Ectodermal cell (in vitro differentiated cells): ENCODE measurements around the gene MEIS3.
A peak's percentile ranks its signal among the peaks of the same experiment; 100 is the strongest.

Experiments used
- H3K27ac ChIP-seq: 2 replicates; pipeline ENCODE4 v1.7.0; 2013; ENCODE audit warnings: mild to moderate bottlenecking, low read depth, low read length; ENCODE audit not compliant: insufficient read depth, poor library complexity, severe bottlenecking
- H3K27me3 ChIP-seq: 2 replicates; pipeline ENCODE4 v1.7.0; 2013; ENCODE audit warnings: mild to moderate bottlenecking, low read length; ENCODE audit not compliant: insufficient read depth, control insufficient read depth, poor library complexity, severe bottlenecking
- H3K36me3 ChIP-seq: one replicate; pipeline ENCODE4 v1.7.0; 2013; ENCODE audit warnings: low read length; ENCODE audit not compliant: control insufficient read depth, insufficient read depth
- H3K4me1 ChIP-seq: one replicate; pipeline ENCODE4 v1.7.0; 2013; ENCODE audit warnings: low read length; ENCODE audit not compliant: control insufficient read depth, insufficient read depth
- H3K4me3 ChIP-seq: 2 replicates; pipeline ENCODE4 v1.7.0; 2013; ENCODE audit warnings: low read depth, low read length, control low read depth; ENCODE audit not compliant: insufficient read depth
- H3K9me3 ChIP-seq: 2 replicates; pipeline ENCODE4 v1.7.0; 2013; ENCODE audit warnings: mild to moderate bottlenecking, low read length, moderate library complexity; ENCODE audit not compliant: control insufficient read depth
- WGBS, 2 experiments: methylation state at CpG; one replicate each; pipeline ENCODE4 v1.1.7; 2013; ENCODE audit warnings: missing lambda C conversion rate in 2 of 2; 5-methylcytosine and 5-hydroxymethylcytosine counted together

MEIS3 gene

GRCh38 chr19:47435883-47436417 lies 16.6 kb upstream of the MEIS3 start:
- Histone ChIP-seq H3K9me3 (no peaks in the 10 kb centered on the region), H3K36me3 (no peaks in the 10 kb centered on the region), H3K27me3 (peaks cover 5% of the 10 kb centered on the region), H3K4me3 (no peak overlapping the region), H3K27ac (no peak overlapping the region), H3K4me1 (no peaks in the 10 kb centered on the region)
- 90 to 91% methylated on average over 6 of the region's 6 CpGs for whole genome bisulfite sequencing, 2 experiments

- Histone ChIP-seq H3K27ac (no peak overlapping the region), H3K4me1 (no peaks in the 10 kb centered on the region), H3K4me3 (no peak overlapping the region), H3K27me3 (peaks cover 12% of the 10 kb centered on the region), H3K9me3 (no peaks in the 10 kb centered on the region), H3K36me3 (no peaks in the 10 kb centered on the region)
- WGBS, 2 experiments = 80 to 81% methylated on average over 16 of the region's 16 CpGs
These were observed 15.9 kb upstream of the MEIS3 start for GRCh38 chr19:47435196-47435595.

GRCh38 chr19:47434088-47434487 lies 14.8 kb upstream of the MEIS3 start:
- WGBS, 2 experiments = 88 to 91% methylated on average over 7 of the region's 7 CpGs
- Histone ChIP-seq H3K27me3 (peaks cover 24% of the 10 kb centered on the region), H3K4me1 (peaks cover 9% of the 10 kb centered on the region), H3K9me3 (no peaks in the 10 kb centered on the region), H3K4me3 (no peak overlapping the region), H3K27ac (no peak overlapping the region), H3K36me3 (no peaks in the 10 kb centered on the region)

GRCh38 chr19:47433121-47433520 lies 13.8 kb upstream of the MEIS3 start:
- H3K4me3 ChIP-seq = no peak overlapping the region
- peaks cover 30% of the 10 kb centered on the region for H3K27me3 ChIP-seq
- no peaks in the 10 kb centered on the region for H3K9me3 ChIP-seq
- no peaks in the 10 kb centered on the region for H3K36me3 ChIP-seq
- no peak overlapping the region for H3K27ac ChIP-seq
- H3K4me1 ChIP-seq = peaks cover 10% of the 10 kb centered on the region
- WGBS, 2 experiments = 88 to 91% methylated on average over 1 of the region's 1 CpG

- Histone ChIP-seq H3K36me3 (no peaks in the 10 kb centered on the region), H3K9me3 (no peaks in the 10 kb centered on the region), H3K27ac (no peak overlapping the region), H3K4me3 (no peak overlapping the region), H3K27me3 (peaks cover 30% of the 10 kb centered on the region), H3K4me1 (peaks cover 14% of the 10 kb centered on the region)
These were observed 13.2 kb upstream of the MEIS3 start for GRCh38 chr19:47432499-47432898.

- WGBS, 2 experiments = 91 to 93% methylated on average over 18 of the region's 18 CpGs
- Histone ChIP-seq H3K27ac (no peak overlapping the region), H3K36me3 (no peaks in the 10 kb centered on the region), H3K4me1 (peaks cover 16% of the 10 kb centered on the region), H3K27me3 (peaks cover 30% of the 10 kb centered on the region), H3K9me3 (no peaks in the 10 kb centered on the region), H3K4me3 (no peak overlapping the region)
These were observed 12.8 kb upstream of the MEIS3 start for GRCh38 chr19:47432091-47432490.

GRCh38 chr19:47430041-47430802 lies 10.9 kb upstream of the MEIS3 start:
- Histone ChIP-seq H3K4me1 (peaks cover 16% of the 10 kb centered on the region), H3K27ac (no peak overlapping the region), H3K36me3 (no peaks in the 10 kb centered on the region), H3K9me3 (no peaks in the 10 kb centered on the region), H3K4me3 (peak overlapping the region; percentile 20), H3K27me3 (peaks cover 30% of the 10 kb centered on the region)
- 12 to 14% methylated on average over 69 of the region's 69 CpGs for WGBS, 2 experiments

GRCh38 chr19:47429140-47429793 lies 9.9 kb upstream of the MEIS3 start:
- no peaks in the 10 kb centered on the region for H3K9me3 ChIP-seq
- no peak overlapping the region for H3K27ac ChIP-seq
- H3K27me3 ChIP-seq = peaks cover 30% of the 10 kb centered on the region
- peaks cover 16% of the 10 kb centered on the region for H3K4me1 ChIP-seq
- WGBS, 2 experiments = 20 to 29% methylated on average over 17 to 20 of the region's 20 CpGs
- H3K36me3 ChIP-seq = no peaks in the 10 kb centered on the region
- H3K4me3 ChIP-seq = no peak overlapping the region

GRCh38 chr19:47428177-47428894 lies 9.0 kb upstream of the MEIS3 start:
- Histone ChIP-seq H3K36me3 (no peaks in the 10 kb centered on the region), H3K27ac (no peak overlapping the region)

More at GRCh38 chr19:47428177-47428894, 9.0 kb upstream of the MEIS3 start:
- 1 to 2% methylated on average over 27 of the region's 27 CpGs for WGBS, 2 experiments
- Histone ChIP-seq H3K9me3 (no peaks in the 10 kb centered on the region), H3K4me3 (peak overlapping the region; percentile 26), H3K4me1 (peaks cover 18% of the 10 kb centered on the region), H3K27me3 (peaks cover 30% of the 10 kb centered on the region)
